ENCODE data around the gene OSBPL7.

Gene OSBPL7

GRCh38 chr17:47760409-47761140, 61.0 kb downstream of the OSBPL7 start:
- no peak for TF ChIP-seq EZH2phosphoT487 (IDR thresholded peaks at IDR 0.05; ENCODE audit: borderline replicate concordance, low read length)
- TF ChIP-seq CTCF (IDR thresholded peaks at IDR 0.05; ENCODE audit: low read depth, low read length, poor library complexity, severe bottlenecking) = no peak
- Histone ChIP-seq H3K9me3 (ENCODE audit: control insufficient read depth, insufficient read depth, low read length) (peaks cover 13% of the 10 kb centered on the region), H3K27me3 (ENCODE audit: control insufficient read depth, low read length) (peaks cover 7% of the 10 kb centered on the region)

GRCh38 chr17:47757386-47757785, 64.2 kb downstream of the OSBPL7 start:
- Histone ChIP-seq H3F3A (ENCODE audit: control insufficient read depth, insufficient read depth) (no peaks in the 10 kb centered on the region), H3K9me3 (ENCODE audit: control insufficient read depth, insufficient read depth, low read length) (peaks cover 8% of the 10 kb centered on the region; the same call in 1 of the 2 replicates), H3K79me2 (ENCODE audit: control insufficient read depth, low read length) (no peaks in the 10 kb centered on the region), H3K4me1 (ENCODE audit: control insufficient read depth, low read length) (no peaks in the 10 kb centered on the region), H4K20me1 (ENCODE audit: control insufficient read depth, insufficient read depth, low read depth, low read length) (no peaks in the 10 kb centered on the region), H3K27ac (ENCODE audit: low read depth, low read length) (no peak overlapping the region), H3K9me2 (replicated peaks; ENCODE audit: control insufficient read depth, low read length) (no peaks in the 10 kb centered on the region), H3K36me3 (ENCODE audit: control insufficient read depth, low read length) (no peaks in the 10 kb centered on the region), H3K4me3 (ENCODE audit: low read length) (no peak overlapping the region), H3K27me3 (ENCODE audit: control insufficient read depth, low read length) (peaks cover 7% of the 10 kb centered on the region), H3K4me2 (ENCODE audit: low read length) (no peak overlapping the region)
- TF ChIP-seq EZH2phosphoT487 (IDR thresholded peaks at IDR 0.05; ENCODE audit: borderline replicate concordance, low read length) (no peak), CTCF (IDR thresholded peaks at IDR 0.05; ENCODE audit: low read depth, low read length, poor library complexity, severe bottlenecking) (no peak)

More at GRCh38 chr17:47760409-47761140, 61.0 kb downstream of the OSBPL7 start:
- Histone ChIP-seq H3K4me2 (ENCODE audit: low read length) (no peak overlapping the region), H3K36me3 (ENCODE audit: control insufficient read depth, low read length) (no peaks in the 10 kb centered on the region), H3K79me2 (ENCODE audit: control insufficient read depth, low read length) (no peaks in the 10 kb centered on the region), H3K9me2 (replicated peaks; ENCODE audit: control insufficient read depth, low read length) (no peaks in the 10 kb centered on the region), H3F3A (ENCODE audit: control insufficient read depth, insufficient read depth) (no peaks in the 10 kb centered on the region), H4K20me1 (ENCODE audit: control insufficient read depth, insufficient read depth, low read depth, low read length) (no peaks in the 10 kb centered on the region), H3K27ac (ENCODE audit: low read depth, low read length) (no peak overlapping the region), H3K4me1 (ENCODE audit: control insufficient read depth, low read length) (no peaks in the 10 kb centered on the region), H3K4me3 (ENCODE audit: low read length) (no peak overlapping the region)

All from DOHH2 (cell line).